OCI-LY1 (cell line): ENCODE data around the gene TMEM45A.
"Not testable (repeated sequence)": the region's sequence is repeated elsewhere in the genome, so short reads cannot be mapped to it uniquely, and the experiment has no call there.

Experiments used
- CTCF ChIP-seq: fragments of 200-600 bp; sonication (generic), shearing (Covaris generic); IDR thresholded peaks from 2 replicates; pipeline ENCODE4 v1.5.1; 2017; ENCODE audit warnings: mild to moderate bottlenecking, antibody characterized with exemption, low read length, moderate library complexity, mixed read lengths
- EZH2 ChIP-seq: fragments of 200-600 bp; sonication (generic), shearing (Covaris generic); IDR thresholded peaks from 2 replicates; pipeline ENCODE4 v1.8.0; 2017; ENCODE audit warnings: borderline replicate concordance, mixed run types, mild to moderate bottlenecking, antibody characterized with exemption, low read length, moderate library complexity, mixed read lengths

DNA sequence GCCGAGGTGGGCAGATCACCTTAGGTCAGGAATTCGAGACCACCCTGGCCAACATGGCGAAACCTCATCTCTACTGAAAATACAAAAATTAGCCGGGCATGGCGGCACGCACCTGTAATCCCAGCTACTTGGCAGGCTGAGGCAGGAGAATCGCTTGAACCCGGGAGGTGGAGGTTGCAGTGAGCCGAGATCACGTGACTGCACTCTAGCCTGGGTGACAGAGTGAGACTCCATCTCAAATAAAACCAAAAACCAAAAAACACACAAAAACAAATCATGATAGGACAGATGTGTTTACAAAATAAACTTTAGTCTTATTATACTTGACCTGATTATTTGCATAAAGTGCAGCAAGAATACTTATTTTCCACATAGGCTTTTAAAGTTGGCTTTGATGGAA, 89.7 kb downstream of the TMEM45A start:
- TF ChIP-seq CTCF, EZH2: not testable (repeated sequence)
